ENCODE data around the gene TP63.

Gene TP63

GRCh38 chr3:189927975-189928895, 297.0 kb downstream of the TP63 start:
- no peak for ATAC-seq

GRCh38 chr3:189936201-189936945, 305.2 kb downstream of the TP63 start:
- ATAC-seq, result no peak
- no peak for TF ChIP-seq TOX (CRISPR knock-in tag; IDR thresholded peaks at IDR 0.05; ENCODE audit: borderline replicate concordance)
- no peak for TF ChIP-seq ZFP3 (CRISPR knock-in tag; IDR thresholded peaks at IDR 0.05)
- no peak for TF ChIP-seq ZNF565 (CRISPR knock-in tag; conservative IDR thresholded peaks at IDR 0.05; ENCODE audit: low read depth)
- no peak for TF ChIP-seq ZNF70 (CRISPR knock-in tag; IDR thresholded peaks at IDR 0.05)
- no peak for TF ChIP-seq ZFP30 (CRISPR knock-in tag; IDR thresholded peaks at IDR 0.05)
- TF ChIP-seq ISL1 (CRISPR knock-in tag; IDR thresholded peaks at IDR 0.05), result no peak
- no peak for TF ChIP-seq POU6F1 (CRISPR knock-in tag; IDR thresholded peaks at IDR 0.05; ENCODE audit: borderline replicate concordance, low read depth)
- TF ChIP-seq CSRNP3 (CRISPR knock-in tag; IDR thresholded peaks at IDR 0.05), result no peak
- no peak for TF ChIP-seq TCF4 (CRISPR knock-in tag; IDR thresholded peaks at IDR 0.05; ENCODE audit: borderline replicate concordance)
- TF ChIP-seq PPARA (CRISPR knock-in tag; IDR thresholded peaks at IDR 0.05; ENCODE audit: borderline replicate concordance), result no peak

More at GRCh38 chr3:189927975-189928895, 297.0 kb downstream of the TP63 start:
- TF ChIP-seq ZNF8 (CRISPR knock-in tag; IDR thresholded peaks at IDR 0.05) (no peak), CREB5 (CRISPR knock-in tag; IDR thresholded peaks at IDR 0.05; ENCODE audit: low read depth) (no peak), TSHZ2 (CRISPR knock-in tag; IDR thresholded peaks at IDR 0.05) (no peak), ZC3H10 (CRISPR knock-in tag; IDR thresholded peaks at IDR 0.05) (no peak), ARNTL (CRISPR knock-in tag; IDR thresholded peaks at IDR 0.05; ENCODE audit: borderline replicate concordance, low read depth) (no peak), ISL1 (CRISPR knock-in tag; IDR thresholded peaks at IDR 0.05) (no peak), GLIS3 (CRISPR knock-in tag; IDR thresholded peaks at IDR 0.05) (no peak), POU6F1 (CRISPR knock-in tag; IDR thresholded peaks at IDR 0.05; ENCODE audit: borderline replicate concordance, low read depth) (no peak), PATZ1 (CRISPR knock-in tag; IDR thresholded peaks at IDR 0.05; ENCODE audit: borderline replicate concordance) (no peak), OSR1 (CRISPR knock-in tag; IDR thresholded peaks at IDR 0.05) (no peak), PPARA (CRISPR knock-in tag; IDR thresholded peaks at IDR 0.05; ENCODE audit: borderline replicate concordance) (no peak), ZNF70 (CRISPR knock-in tag; IDR thresholded peaks at IDR 0.05) (no peak)

Data from SK-N-SH treated with all-trans-retinoic acid at 6 μM for 48 hours (cell line).